CD4-positive, alpha-beta T cell (primary cell): ENCODE results near the gene CAMTA1. TPM values are rescaled to one million over a fixed set of nuclear protein-coding genes. Genes with fewer than 3 reads are reported as not detected.

Experiments used
- ATAC-seq: fragments of 200-7000 bp; cut with Tn5 transposase; one replicate; pipeline ENCODE4 v1.10.0; 2022; ENCODE audit warnings: mild to moderate bottlenecking; ENCODE audit not compliant: poor library complexity
- CTCF ChIA-PET: fragments of 350-600 bp; sonication (Branson Sonifier 250); formaldehyde crosslinking; loops from one replicate; lab custom pipeline; 2021; ENCODE audit warnings: antibody characterized with exemption, inconsistent platforms; lab: Charles Lee
- POLR2A ChIA-PET: fragments of 350-600 bp; sonication (Branson Sonifier 250); formaldehyde crosslinking; loops from one replicate; lab custom pipeline; 2021; ENCODE audit warnings: antibody characterized with exemption, inconsistent platforms; lab: Charles Lee
- DNase-seq, 14 experiments: peaks; one replicate each; pipeline ENCODE4 v3.0.0-alpha.2; 2013 to 2020; ENCODE audit warnings: mixed read lengths in 2 of 14
- H3K27ac ChIP-seq, 2 donors: one replicate each; pipeline versions ENCODE4 v1.5.1 to v1.7.0; 2013; ENCODE audit warnings: low read length in 2 of 2, low read depth in 1 of 2, mild to moderate bottlenecking in 1 of 2
- H3K27me3 ChIP-seq, 2 experiments: 1 replicate in 1 of 2; 2 replicates in 1 of 2; pipeline versions ENCODE4 v1.6.1 to v1.7.0; 2013; ENCODE audit warnings: low read length in 2 of 2, control low read depth in 1 of 2, mild to moderate bottlenecking in 1 of 2, moderate library complexity in 1 of 2; ENCODE audit not compliant: insufficient read depth in 2 of 2, control insufficient read depth in 1 of 2
- H3K36me3 ChIP-seq: one replicate; pipeline ENCODE4 v1.6.1; 2013; ENCODE audit warnings: low read length, control low read depth; ENCODE audit not compliant: insufficient read depth
- H3K4me1 ChIP-seq: one replicate; pipeline ENCODE4 v1.6.1; 2013; ENCODE audit warnings: low read length, control low read depth; ENCODE audit not compliant: insufficient read depth
- H3K4me3 ChIP-seq: one replicate; pipeline ENCODE4 v1.5.1; 2013; ENCODE audit warnings: mild to moderate bottlenecking, low read length, moderate library complexity
- H3K9me3 ChIP-seq, 2 experiments: 1 replicate in 1 of 2; 2 replicates in 1 of 2; pipeline versions ENCODE4 v1.6.1 to v1.7.0; 2013; ENCODE audit warnings: low read length in 2 of 2, mild to moderate bottlenecking in 2 of 2, control low read depth in 1 of 2, moderate library complexity in 1 of 2; ENCODE audit not compliant: control insufficient read depth in 1 of 2, insufficient read depth in 1 of 2
- H3K27ac Mint-ChIP-seq: one replicate; pipeline ENCODE4 v1.8.0; 2020; ENCODE audit warnings: mixed read lengths
- H3K27me3 Mint-ChIP-seq: one replicate; pipeline ENCODE4 v1.8.0; 2021; ENCODE audit warnings: mixed read lengths
- H3K36me3 Mint-ChIP-seq: one replicate; pipeline ENCODE4 v1.8.0; 2021; ENCODE audit warnings: low read depth, mixed read lengths
- H3K4me1 Mint-ChIP-seq: one replicate; pipeline ENCODE4 v1.8.0; 2021; ENCODE audit warnings: low read depth, mixed read lengths
- H3K4me3 Mint-ChIP-seq: one replicate; pipeline ENCODE4 v1.8.0; 2020; ENCODE audit warnings: mild to moderate bottlenecking, mixed read lengths
- H3K9me3 Mint-ChIP-seq: one replicate; pipeline ENCODE4 v1.8.0; 2020; ENCODE audit warnings: mixed read lengths
- intact Hi-C, 2 experiments: fragments of 100-400 bp; cut with DNase I in 1 of 2; cut with micrococcal nuclease in 1 of 2; formaldehyde crosslinking; loops; one replicate each; pipeline versions ENCODE4 v1.15.1 to v1.9.0; 2023 to 2025; cut with DNase I, micrococcal nuclease
- total RNA-seq, 174 experiments: library from RNA in 2 of 174; stranded (reverse) in 2 of 174; gene quantifications; one replicate each; pipeline ENCODE4 v1.2.3 and lab custom pipeline; 2021 to 2026
- TF ChIP-seq, protein P1 (sequence below): fragments of 200-600 bp; IDR thresholded peaks from one replicate; pipeline ENCODE4 v1.8.0; 2022; ENCODE audit warnings: antibody characterized with exemption, mild to moderate bottlenecking

CAMTA1 gene
- total RNA-seq, 2 experiments from 2014 or later = 38.6 to 39.3 TPM

DNA sequence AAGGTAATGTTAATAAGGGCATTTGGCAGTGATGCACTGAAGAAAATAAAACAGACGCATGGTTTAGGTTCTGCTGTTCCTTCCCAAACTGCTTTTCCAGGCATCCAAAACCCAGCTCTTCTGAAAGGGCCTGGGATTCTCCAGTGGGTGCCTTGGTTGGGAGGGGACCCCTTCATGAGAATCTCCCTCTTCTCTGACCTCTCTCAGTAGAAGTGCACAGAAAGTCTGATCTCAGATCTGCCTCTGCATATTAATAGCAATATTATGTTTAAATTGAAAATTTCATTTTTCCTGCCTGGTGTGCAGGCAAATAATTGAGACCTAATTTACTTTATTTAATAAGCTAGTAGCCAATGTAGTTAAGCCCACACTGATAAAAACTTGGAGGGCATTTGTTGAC, 260.6 kb downstream of the CAMTA1 start:
- Histone ChIP-seq H3K27ac (no peak overlapping the region), H3K4me1 (no peaks in the 10 kb centered on the region), H3K4me3 (no peak overlapping the region), H3K9me3 (peaks cover 0 to 11% of the 10 kb centered on the region in 2 experiments), H3K27me3 (peaks cover 0 to 10% of the 10 kb centered on the region in 2 experiments), H3K36me3 (no peaks in the 10 kb centered on the region)
- TF ChIP-seq, protein P1, sequence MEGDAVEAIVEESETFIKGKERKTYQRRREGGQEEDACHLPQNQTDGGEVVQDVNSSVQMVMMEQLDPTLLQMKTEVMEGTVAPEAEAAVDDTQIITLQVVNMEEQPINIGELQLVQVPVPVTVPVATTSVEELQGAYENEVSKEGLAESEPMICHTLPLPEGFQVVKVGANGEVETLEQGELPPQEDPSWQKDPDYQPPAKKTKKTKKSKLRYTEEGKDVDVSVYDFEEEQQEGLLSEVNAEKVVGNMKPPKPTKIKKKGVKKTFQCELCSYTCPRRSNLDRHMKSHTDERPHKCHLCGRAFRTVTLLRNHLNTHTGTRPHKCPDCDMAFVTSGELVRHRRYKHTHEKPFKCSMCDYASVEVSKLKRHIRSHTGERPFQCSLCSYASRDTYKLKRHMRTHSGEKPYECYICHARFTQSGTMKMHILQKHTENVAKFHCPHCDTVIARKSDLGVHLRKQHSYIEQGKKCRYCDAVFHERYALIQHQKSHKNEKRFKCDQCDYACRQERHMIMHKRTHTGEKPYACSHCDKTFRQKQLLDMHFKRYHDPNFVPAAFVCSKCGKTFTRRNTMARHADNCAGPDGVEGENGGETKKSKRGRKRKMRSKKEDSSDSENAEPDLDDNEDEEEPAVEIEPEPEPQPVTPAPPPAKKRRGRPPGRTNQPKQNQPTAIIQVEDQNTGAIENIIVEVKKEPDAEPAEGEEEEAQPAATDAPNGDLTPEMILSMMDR = no peak
- POLR2A ChIA-PET = no interaction called here
- Mint-ChIP-seq H3K9me3 (no peaks in the 10 kb centered on the region), H3K4me1 (no peaks in the 10 kb centered on the region), H3K27me3 (peaks cover 13% of the 10 kb centered on the region), H3K27ac (no peak overlapping the region), H3K4me3 (no peak overlapping the region), H3K36me3 (no peaks in the 10 kb centered on the region)
- no peak for ATAC-seq
- intact Hi-C loops = no loop called here
- DNase-seq = no peak
- CTCF ChIA-PET = no interaction called here

DNA sequence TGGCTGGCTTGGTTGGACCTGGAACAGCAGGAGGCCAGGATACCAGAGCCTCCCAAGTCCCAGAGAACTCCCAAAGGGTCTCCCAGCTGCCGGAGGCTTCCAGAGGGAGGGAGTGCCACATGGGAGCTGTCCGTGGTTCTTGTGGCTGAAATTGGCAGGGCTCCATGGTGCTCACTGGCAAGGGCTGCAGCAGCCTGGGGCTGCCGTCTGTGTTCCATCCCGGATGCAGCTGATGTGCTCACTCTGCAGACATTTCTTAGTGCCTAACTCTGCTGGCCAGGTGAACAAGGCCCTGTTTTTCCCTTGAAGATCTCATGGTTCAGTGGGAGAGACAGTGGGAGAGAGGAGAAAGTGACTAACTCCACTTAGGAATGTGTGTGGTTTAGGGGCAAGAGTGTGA, 261.1 kb downstream of the CAMTA1 start:
- POLR2A ChIA-PET = no interaction called here
- DNase-seq (no peak), ATAC-seq (no peak)
- H3K27ac Mint-ChIP-seq = no peak overlapping the region
- H3K4me1 Mint-ChIP-seq = no peaks in the 10 kb centered on the region
- H3K36me3 Mint-ChIP-seq = no peaks in the 10 kb centered on the region
- Histone ChIP-seq H3K27ac (no peak overlapping the region), H3K36me3 (no peaks in the 10 kb centered on the region), H3K4me3 (no peak overlapping the region), H3K27me3 (peaks cover 0 to 10% of the 10 kb centered on the region in 2 experiments), H3K4me1 (no peaks in the 10 kb centered on the region), H3K9me3 (peaks cover 0 to 11% of the 10 kb centered on the region in 2 experiments)
- no peak overlapping the region for H3K4me3 Mint-ChIP-seq
- CTCF ChIA-PET = no interaction called here
- H3K27me3 Mint-ChIP-seq = peaks cover 13% of the 10 kb centered on the region
- H3K9me3 Mint-ChIP-seq = no peaks in the 10 kb centered on the region
- intact Hi-C loops = no loop called here
- TF ChIP-seq, protein P1 = no peak

DNA sequence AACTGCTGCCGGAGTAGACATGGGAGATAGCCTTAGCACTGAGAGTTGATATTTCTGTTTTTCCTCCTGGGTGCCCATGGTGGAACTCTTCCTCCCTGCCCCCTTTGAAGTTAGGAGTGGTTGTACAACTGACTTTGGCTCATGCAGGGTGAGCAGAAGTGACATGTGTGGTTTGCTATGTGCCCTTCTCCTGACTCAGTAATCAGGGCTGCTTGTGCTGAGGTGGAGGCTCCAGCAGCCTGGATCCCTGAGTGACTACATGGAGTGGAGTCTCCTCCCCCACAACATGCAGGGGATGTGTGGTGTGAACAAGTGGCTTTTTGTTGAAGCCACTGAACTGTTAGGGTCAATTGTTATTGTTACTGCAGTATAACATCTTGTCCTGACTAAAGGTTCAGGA, 261.6 kb downstream of the CAMTA1 start:
- Mint-ChIP-seq H3K9me3 (no peaks in the 10 kb centered on the region), H3K4me1 (no peaks in the 10 kb centered on the region), H3K4me3 (no peak overlapping the region), H3K27ac (no peak overlapping the region), H3K27me3 (peaks cover 13% of the 10 kb centered on the region), H3K36me3 (no peaks in the 10 kb centered on the region)
- DNase-seq = no peak
- no peaks in the 10 kb centered on the region for H3K4me1 ChIP-seq
- H3K4me3 ChIP-seq = no peak overlapping the region
- H3K36me3 ChIP-seq = no peaks in the 10 kb centered on the region
- ChIA-PET CTCF (no interaction called here), POLR2A (no interaction called here)
- peaks cover 0 to 11% of the 10 kb centered on the region in 2 experiments for H3K9me3 ChIP-seq
- TF ChIP-seq, protein P1 = no peak
- H3K27ac ChIP-seq = no peak overlapping the region
- peaks cover 0 to 10% of the 10 kb centered on the region in 2 experiments for H3K27me3 ChIP-seq
- intact Hi-C loops = no loop called here
- no peak for ATAC-seq
